HepG2 (cell line): Measurements from ENCODE around the gene BST1. TPM values are rescaled to one million over a fixed set of nuclear protein-coding genes. Genes with fewer than 3 reads are reported as not detected.

Source experiments
- GTF3A ChIP-seq: sonication (generic); formaldehyde crosslinking; conservative IDR thresholded peaks from 2 replicates; pipeline ENCODE4 v1.4.0; 2020; ENCODE audit warnings: mild to moderate bottlenecking, missing genetic modification reagents
- NAIF1 ChIP-seq: sonication (generic); formaldehyde crosslinking; IDR thresholded peaks from 2 replicates; pipeline ENCODE4 v1.5.0; 2020; ENCODE audit warnings: mild to moderate bottlenecking, missing genetic modification reagents, borderline replicate concordance
- PAXIP1 ChIP-seq: sonication (generic); formaldehyde crosslinking; conservative IDR thresholded peaks from 2 replicates; pipeline ENCODE4 v1.4.0; 2020; ENCODE audit warnings: mild to moderate bottlenecking, missing genetic modification reagents, moderate library complexity
- SAP130 ChIP-seq: IDR thresholded peaks from 2 replicates; pipeline ENCODE4 v1.6.1; 2016; ENCODE audit warnings: low read depth
- SMAD3 ChIP-seq: sonication (generic); formaldehyde crosslinking; IDR thresholded peaks from 2 replicates; pipeline ENCODE4 v1.4.0; 2020; ENCODE audit warnings: missing genetic modification reagents
- THRA ChIP-seq: sonication (generic); formaldehyde crosslinking; IDR thresholded peaks from 2 replicates; pipeline ENCODE4 v1.4.0; 2020; ENCODE audit warnings: missing genetic modification reagents, borderline replicate concordance
- ZFYVE20 ChIP-seq: sonication (generic); formaldehyde crosslinking; IDR thresholded peaks from 2 replicates; pipeline ENCODE4 v1.8.0; 2023; ENCODE audit warnings: low read depth, mild to moderate bottlenecking, moderate library complexity, missing genetic modification reagents, borderline replicate concordance
- ZNF557 ChIP-seq: sonication (generic); formaldehyde crosslinking; IDR thresholded peaks from 2 replicates; pipeline ENCODE4 v1.4.0; 2020; ENCODE audit warnings: missing genetic modification reagents
- ZNF772 ChIP-seq: sonication (generic); formaldehyde crosslinking; IDR thresholded peaks from 2 replicates; pipeline ENCODE4 v1.5.0; 2020; ENCODE audit warnings: mild to moderate bottlenecking, missing genetic modification reagents
- polyA plus RNA-seq, 8 experiments: library from polyadenylated mRNA; depleted of rRNA in 3 of 8; stranded (reverse) in 7 of 8; unstranded in 1 of 8; fragments of >200 nt; fragmentation: Illumina TruSeq in 4 of 8; extraction: Trizol in 4 of 8; gene quantifications; 2 replicates each; pipeline versions ENCODE4 v1.2.1 to v1.2.3, GENCODE V29; 2011 to 2016; ENCODE audit warnings: low read depth in 4 of 8, missing spikeins in 1 of 8, mixed read lengths in 1 of 8; ENCODE audit not compliant: insufficient read depth in 1 of 8
- total RNA-seq, 5 experiments: library from RNA; depleted of rRNA; stranded (reverse); fragments of >200 nt; fragmentation: Illumina TruSeq; extraction: Trizol; gene quantifications; 2 replicates each; pipeline ENCODE4 v1.2.3, GENCODE V29; 2016; ENCODE audit warnings: low read depth in 1 of 5
- TF ChIP-seq, protein P1 (sequence below): IDR thresholded peaks from 2 replicates; pipeline ENCODE4 v1.4.0; 2020; ENCODE audit warnings: mild to moderate bottlenecking, missing genetic modification reagents
- TF ChIP-seq, protein P2 (sequence below): sonication (generic); formaldehyde crosslinking; IDR thresholded peaks from 2 replicates; pipeline ENCODE4 v1.4.0; 2020; ENCODE audit warnings: missing genetic modification reagents, mild to moderate bottlenecking, borderline replicate concordance
- TF ChIP-seq, protein P3 (sequence below): sonication (generic); formaldehyde crosslinking; IDR thresholded peaks from 2 replicates; pipeline ENCODE4 v1.5.1; 2020; ENCODE audit warnings: missing genetic modification reagents, mild to moderate bottlenecking, borderline replicate concordance
- TF ChIP-seq, protein P4 (sequence below): sonication (generic); formaldehyde crosslinking; IDR thresholded peaks from 2 replicates; pipeline ENCODE4 v1.8.1; 2023; ENCODE audit warnings: mild to moderate bottlenecking, moderate library complexity, missing genetic modification reagents

BST1 gene
- total and polyA plus RNA-seq, 2 of the 13 experiments (the other 11 are each of a cell fraction or from before 2014, with no cell fraction given): 0.09 to 0.49 TPM

DNA sequence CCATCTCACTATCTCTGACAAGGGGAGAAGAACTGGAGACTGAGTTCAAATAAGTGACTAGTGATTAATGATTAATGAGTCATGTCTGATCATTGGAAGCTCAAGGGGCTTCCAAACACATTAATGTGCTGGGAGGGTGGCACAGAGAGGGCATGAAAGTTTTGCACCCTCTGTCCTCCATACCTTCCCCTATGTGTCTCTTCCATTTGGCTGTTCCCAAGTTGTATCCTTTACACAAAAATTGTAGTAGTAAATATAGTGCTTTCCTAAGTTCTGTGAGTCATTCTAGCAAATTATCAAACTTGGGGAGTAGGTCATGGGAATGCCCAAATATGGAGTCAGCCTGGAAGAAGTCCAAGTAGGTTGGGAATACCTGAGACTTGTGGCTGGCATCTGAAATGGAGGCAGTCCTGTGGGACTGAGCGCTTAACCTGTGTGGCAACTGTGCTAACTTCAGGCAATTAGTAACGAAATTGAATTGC, 25.3 kb upstream of the BST1 start (continued):
- TF ChIP-seq PAXIP1 (0 out of 2 replicates have a peak, but pooled peaks have one; percentile 21), ZNF772 (CRISPR knock-in tag) (no peak), ZFYVE20 (CRISPR knock-in tag) (no peak), THRA (CRISPR knock-in tag) (no peak), GTF3A (CRISPR knock-in tag) (no peak), SAP130 (CRISPR knock-in tag) (0 out of 2 replicates have a peak, but pooled peaks have one; percentile 14), ZNF557 (no peak), NAIF1 (CRISPR knock-in tag) (no peak), SMAD3 (no peak)
- TF ChIP-seq, protein P1, sequence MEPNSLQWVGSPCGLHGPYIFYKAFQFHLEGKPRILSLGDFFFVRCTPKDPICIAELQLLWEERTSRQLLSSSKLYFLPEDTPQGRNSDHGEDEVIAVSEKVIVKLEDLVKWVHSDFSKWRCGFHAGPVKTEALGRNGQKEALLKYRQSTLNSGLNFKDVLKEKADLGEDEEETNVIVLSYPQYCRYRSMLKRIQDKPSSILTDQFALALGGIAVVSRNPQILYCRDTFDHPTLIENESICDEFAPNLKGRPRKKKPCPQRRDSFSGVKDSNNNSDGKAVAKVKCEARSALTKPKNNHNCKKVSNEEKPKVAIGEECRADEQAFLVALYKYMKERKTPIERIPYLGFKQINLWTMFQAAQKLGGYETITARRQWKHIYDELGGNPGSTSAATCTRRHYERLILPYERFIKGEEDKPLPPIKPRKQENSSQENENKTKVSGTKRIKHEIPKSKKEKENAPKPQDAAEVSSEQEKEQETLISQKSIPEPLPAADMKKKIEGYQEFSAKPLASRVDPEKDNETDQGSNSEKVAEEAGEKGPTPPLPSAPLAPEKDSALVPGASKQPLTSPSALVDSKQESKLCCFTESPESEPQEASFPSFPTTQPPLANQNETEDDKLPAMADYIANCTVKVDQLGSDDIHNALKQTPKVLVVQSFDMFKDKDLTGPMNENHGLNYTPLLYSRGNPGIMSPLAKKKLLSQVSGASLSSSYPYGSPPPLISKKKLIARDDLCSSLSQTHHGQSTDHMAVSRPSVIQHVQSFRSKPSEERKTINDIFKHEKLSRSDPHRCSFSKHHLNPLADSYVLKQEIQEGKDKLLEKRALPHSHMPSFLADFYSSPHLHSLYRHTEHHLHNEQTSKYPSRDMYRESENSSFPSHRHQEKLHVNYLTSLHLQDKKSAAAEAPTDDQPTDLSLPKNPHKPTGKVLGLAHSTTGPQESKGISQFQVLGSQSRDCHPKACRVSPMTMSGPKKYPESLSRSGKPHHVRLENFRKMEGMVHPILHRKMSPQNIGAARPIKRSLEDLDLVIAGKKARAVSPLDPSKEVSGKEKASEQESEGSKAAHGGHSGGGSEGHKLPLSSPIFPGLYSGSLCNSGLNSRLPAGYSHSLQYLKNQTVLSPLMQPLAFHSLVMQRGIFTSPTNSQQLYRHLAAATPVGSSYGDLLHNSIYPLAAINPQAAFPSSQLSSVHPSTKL (CRISPR knock-in tag): peak; percentile 17; the same call in 1 of the 2 replicates
- TF ChIP-seq, protein P2, sequence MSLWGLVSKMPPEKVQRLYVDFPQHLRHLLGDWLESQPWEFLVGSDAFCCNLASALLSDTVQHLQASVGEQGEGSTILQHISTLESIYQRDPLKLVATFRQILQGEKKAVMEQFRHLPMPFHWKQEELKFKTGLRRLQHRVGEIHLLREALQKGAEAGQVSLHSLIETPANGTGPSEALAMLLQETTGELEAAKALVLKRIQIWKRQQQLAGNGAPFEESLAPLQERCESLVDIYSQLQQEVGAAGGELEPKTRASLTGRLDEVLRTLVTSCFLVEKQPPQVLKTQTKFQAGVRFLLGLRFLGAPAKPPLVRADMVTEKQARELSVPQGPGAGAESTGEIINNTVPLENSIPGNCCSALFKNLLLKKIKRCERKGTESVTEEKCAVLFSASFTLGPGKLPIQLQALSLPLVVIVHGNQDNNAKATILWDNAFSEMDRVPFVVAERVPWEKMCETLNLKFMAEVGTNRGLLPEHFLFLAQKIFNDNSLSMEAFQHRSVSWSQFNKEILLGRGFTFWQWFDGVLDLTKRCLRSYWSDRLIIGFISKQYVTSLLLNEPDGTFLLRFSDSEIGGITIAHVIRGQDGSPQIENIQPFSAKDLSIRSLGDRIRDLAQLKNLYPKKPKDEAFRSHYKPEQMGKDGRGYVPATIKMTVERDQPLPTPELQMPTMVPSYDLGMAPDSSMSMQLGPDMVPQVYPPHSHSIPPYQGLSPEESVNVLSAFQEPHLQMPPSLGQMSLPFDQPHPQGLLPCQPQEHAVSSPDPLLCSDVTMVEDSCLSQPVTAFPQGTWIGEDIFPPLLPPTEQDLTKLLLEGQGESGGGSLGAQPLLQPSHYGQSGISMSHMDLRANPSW (CRISPR knock-in tag): no peak
- TF ChIP-seq, protein P3, sequence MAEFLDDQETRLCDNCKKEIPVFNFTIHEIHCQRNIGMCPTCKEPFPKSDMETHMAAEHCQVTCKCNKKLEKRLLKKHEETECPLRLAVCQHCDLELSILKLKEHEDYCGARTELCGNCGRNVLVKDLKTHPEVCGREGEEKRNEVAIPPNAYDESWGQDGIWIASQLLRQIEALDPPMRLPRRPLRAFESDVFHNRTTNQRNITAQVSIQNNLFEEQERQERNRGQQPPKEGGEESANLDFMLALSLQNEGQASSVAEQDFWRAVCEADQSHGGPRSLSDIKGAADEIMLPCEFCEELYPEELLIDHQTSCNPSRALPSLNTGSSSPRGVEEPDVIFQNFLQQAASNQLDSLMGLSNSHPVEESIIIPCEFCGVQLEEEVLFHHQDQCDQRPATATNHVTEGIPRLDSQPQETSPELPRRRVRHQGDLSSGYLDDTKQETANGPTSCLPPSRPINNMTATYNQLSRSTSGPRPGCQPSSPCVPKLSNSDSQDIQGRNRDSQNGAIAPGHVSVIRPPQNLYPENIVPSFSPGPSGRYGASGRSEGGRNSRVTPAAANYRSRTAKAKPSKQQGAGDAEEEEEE (CRISPR knock-in tag): no peak
- TF ChIP-seq, protein P4, sequence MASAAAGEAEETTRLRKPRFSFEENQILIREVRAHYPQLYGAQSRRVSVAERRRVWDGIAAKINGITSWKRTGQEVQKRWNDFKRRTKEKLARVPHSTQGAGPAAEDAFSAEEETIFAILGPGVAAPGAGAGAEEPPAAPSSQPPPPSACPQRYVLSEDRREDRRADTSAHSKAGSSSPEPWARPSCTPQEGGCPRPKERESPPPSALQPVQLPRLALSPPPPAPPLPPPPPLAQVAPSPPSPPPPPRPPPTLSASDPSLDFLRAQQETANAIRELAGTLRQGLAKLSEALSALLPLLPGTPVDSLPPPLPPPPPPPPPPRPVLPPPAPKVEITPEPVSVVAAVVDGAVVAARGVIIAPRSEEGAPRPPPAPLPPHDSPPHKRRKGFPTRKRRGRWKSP (CRISPR knock-in tag): no peak
